IPS-NIHi7 (cell line): ENCODE results near the gene ALK.

Experiments used
- DNase-seq: peaks from one replicate; pipeline ENCODE4 v3.0.0; 2012; ENCODE audit warnings: mixed read lengths; ENCODE audit errors: extremely low spot score

ALK gene

DNA sequence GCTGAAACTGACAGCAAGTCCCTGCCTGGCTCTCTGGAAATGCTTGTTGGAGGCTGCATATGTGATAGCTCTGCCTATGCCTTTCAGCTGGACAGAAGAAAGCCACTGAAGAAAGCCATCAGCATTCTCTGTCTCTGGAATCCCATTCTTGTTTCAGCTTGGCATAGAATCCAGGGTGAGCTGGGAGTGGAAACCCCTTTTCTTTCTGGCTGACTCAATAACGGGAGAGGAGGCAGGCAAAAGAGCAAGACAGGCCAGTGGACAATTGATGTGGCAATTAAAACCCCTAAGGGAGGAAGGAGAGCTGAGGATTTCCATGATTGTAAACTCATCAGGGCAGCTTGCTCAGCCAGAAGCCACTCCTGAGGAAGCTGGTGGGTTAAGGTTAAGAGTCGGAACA, 598.1 kb downstream of the ALK start:
- DNase-seq: no peak

DNA sequence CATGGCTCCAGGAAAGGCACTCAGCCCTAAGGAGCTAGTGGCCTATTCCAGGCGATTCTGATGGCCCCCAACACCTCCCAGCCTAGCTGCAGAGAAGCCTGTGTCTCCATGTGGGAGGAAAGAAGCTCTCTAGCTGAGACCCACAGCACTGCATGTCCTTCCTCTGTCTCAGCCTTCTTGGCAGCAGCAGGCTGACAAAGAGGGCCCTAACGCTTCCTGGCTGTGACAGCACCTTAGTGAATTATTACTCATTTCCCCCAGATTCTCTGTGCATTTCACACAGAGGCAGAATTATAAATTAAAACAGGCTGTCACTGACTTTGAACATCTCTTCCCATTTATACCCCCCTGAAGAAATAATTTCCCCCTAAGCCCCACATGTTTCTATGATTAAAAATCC, 599.4 kb downstream of the ALK start:
- DNase-seq: no peak

DNA sequence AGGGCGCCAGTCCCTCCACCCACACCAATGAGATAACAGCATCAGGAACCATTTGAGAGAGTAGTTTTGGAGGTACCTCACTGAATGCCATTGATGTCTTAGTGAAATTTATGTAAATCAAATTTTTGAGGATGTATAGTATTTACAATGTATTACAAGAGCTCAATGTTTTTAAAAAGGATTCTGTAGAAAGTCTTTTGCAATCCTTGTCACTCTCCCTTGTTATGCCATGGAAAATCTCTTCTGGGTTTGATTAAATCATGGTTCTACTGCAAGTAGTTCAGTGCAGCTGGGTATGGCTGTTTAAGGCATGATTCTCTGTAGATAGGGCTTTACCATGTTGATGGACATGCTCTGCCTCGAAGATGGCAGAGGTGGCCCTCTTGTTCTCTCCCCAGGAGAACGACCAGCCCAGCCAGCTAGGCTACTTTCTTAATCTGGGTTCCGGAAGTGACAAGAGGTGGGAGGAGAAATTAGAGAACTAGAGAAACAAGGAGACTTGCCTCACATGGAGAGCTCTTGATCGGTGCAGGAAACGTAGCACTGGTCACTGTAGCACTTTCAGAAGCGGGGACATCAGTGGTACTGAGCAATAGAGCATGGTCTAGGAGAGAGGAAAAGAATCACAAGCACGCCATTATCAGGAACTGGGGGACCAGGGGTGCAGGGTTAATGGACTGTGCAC, 603.4 kb downstream of the ALK start:
- no peak for DNase-seq

DNA sequence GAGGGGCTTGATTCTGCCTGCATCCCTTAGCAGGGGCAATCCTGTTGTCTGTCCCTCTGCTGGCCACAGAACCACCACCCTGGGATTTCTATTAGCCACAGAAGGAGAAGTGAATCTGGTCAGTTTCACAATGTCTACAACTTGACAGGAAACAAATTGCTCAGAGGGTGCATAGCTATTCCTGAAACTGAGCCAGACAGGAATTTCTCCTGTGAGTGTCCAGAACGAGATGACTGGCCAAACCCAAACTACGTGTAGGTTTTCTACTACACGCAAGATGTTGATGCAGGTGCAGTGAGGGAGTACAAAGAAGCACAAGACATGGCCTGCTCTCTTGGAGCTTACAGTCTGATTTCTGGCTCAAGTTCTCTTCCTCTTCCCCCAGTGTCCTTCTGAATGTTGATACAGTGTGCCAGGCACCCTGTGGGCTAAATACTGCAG, 604.3 kb downstream of the ALK start:
- DNase-seq: no peak

DNA sequence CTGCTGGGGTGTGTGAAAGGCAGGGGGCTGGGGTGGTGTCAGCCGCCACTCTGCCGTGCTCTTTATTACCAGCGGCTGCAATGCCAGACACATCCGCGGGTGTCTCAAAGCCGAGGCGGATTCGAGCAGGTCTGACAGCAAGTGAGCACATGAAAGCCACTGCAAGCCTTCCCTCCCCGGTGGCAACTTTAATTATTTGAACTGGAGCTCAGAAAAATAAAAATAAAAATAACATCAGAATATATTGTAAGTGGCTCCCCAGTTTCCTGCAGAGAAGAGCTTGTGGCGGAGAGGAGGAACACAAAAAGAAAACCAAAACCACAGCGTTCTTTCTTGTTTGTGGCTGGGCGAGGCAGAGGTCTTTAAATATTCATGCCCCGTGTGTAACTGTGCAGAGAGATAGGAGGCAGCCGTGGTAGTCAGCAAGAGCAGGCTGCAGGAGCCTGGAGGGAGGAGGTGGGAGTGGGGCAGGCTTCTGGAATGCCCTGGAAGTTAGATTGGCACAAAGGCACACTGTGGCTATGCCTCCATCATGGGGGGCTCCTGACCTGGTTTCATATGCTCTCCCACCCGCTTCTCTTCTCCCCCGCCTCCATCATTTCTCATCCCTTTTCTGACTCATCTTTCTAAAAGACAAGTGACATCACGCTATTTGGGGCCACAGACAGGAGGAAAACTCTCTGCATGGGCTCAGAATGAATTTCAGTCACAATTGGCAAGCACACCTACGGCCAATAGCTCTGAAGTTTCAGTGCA, 606.4 kb downstream of the ALK start:
- DNase-seq: peak; percentile 38

DNA sequence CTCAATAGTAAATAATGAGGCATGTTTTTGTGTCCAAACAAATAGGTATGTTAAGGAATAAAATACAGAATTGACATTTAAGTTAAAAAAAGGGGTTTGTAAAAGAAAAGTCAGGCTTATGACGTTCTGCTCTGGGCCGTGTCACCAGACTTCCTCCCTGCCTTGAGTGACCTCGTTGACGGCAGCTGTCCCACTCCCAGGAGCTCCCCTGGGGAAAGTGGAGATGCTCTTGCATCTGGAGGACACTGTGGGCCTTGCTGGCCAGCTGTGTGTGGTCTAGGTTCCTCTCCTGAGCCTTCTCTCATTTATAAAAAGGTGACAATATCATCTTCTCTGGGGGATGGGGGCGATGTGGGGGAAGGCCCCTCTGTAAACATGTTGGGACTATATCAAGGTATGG, 609.9 kb downstream of the ALK start:
- no peak for DNase-seq

DNA sequence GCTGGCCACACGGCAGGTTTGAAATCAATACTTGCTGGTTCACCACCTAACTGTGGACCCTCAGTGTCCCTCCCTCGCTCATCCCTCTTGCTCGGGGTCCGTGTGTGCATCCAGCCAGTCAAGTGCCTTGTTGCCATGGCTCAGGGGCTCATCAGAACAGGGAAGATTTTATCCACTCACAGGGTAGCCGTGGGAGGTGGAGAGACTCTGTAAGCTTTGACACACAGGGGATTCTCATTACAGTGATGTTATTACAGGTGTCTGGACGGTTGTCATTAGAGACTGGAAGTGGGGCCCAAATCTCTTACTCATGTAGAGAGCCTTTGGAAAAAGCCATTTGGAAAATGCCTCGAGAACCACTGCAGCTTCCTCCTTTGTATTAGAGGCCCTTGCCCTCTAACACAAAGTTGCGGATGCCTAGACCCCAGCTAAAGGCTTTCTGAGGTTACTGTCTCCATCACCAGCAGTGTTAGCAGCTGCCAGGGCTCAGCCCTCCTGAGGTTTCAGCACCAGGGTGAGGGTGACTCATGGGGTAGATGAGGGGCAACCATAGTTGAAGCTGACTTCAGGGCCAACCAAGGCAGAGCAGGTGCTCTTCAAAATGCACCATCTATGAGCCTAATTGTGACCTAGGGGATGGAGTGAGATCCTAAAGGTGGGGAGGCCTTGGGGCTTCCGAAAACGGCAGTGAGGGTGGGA, 610.6 kb downstream of the ALK start:
- DNase-seq: no peak

DNA sequence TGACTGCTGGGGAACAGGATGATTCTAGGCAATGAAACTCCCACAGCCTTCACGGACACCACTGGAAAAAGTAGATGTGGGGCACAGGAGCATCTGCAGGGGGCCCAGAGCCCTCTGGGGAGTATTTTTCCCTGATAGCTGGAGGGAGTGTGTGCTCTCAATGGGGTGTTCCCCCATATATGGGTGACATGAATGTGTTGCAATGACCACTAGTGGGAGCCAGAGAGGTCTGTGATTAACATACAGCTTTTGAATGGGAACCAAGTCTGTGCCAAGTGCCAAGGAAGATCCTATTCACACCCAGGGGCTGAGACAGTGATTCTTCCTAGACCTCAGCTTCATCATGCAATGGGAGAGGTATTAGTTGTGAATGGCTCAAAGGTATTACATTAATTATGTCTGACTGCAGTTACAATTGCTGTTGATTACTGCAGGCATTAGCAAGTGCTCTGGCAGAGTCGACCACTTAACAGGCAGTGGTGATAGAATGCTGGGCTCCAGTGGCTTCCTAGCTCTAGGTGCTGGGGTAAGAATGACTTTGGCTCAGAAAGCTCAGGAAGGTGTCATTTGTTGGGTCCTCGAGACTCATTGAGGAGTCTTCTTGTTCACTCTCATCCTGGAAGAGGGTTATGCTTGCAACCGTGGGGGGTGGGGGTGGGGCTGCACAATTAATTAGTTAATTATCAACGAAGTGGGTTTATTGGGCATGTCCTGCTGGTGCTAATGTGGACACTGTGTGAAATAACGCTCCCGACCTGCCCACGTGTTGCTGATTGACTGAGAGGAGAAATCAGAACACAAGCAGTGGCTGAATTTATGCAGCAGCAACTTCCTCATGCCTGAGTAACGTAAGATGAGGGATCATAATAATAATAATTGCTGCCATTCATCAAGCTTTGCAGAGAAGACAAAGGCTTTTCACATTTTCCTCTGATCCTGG, 612.0 kb downstream of the ALK start:
- DNase-seq: peak; percentile 76

DNA sequence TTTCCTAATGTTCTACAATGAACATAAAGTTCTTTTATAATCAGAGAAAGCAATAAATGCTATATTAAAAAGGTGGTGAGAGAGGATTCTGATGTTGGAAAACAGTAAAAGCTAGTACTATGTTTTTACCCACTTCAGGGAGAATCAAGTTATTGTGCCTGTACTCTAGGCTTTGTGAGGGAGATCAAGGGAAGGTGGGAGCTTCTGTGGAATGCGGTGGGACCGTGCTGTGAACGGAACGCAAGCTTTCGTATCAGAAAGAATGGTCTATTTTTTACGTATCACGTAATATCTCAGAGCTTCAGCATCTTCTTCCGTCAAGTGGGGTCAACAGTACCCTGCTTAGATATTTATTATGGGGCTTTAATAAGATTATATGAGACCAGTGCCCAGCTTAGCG, 613.0 kb downstream of the ALK start:
- no peak for DNase-seq

DNA sequence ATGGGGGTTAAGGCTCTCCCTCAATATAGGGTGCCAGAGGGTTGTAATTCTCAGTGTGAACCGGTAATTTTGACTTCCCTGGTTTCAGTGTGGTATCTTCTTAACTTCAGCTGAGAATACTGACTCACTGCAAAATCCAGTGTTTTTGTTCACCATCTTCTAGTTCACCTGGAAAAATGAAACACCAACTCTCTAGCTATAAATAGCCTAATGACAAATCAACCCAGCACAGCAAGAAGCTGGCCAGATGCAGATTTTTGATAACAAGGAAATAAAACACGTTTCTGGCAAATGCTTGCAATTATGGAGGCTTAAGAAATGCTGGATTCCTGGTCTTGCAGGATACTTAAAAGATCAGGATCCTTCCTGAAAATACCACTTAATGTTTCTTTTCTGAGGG, 613.9 kb downstream of the ALK start:
- DNase-seq: no peak

DNA sequence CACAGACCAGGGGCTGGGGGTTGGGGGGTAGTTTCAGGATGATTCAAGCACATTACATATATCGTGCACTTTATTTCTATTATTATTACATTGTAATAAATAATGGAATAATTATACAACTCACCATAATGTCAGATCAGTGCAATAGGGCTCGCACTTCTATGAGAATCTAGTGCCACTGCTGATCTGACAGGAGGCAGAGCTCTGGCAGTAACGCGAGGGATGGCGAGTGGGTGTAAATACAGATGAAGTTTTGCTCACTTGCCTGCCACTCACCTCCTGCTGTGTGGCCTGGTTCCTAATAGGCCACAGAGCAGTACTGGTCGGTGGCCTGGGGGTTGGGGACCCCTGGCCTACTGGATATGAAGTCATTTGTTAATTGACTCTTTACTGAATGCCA, 615.6 kb downstream of the ALK start:
- DNase-seq: no peak

DNA sequence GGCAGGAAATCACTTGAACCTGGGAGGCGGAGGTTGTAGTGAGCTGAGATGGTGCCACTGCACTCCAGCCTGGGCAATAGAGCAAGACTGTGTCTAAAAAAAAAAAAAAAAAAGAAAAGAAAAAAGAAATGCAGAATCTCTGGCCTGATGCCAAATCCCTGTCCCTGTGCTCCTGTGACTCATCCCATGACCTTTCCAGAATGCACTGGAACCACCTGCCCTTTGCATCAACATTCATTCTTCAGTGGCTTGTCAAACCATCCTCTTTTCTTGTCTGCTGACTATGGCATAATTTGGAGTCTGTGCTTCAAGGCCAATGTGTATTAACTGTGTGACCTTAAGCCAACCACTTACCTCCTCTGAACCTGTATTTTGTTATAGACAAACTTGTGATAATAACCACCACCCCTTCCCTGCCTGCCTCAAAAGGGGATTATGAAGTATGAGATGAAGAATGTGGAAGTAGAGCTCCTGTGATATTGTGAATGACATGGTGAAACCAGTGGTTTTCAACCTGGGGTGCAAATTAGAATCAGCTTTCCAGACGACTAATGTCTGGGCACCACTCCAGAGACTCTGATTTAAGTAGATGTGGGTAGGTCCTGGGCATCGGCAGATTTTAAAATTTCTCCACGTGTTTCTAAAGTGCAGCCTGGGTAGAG, 616.9 kb downstream of the ALK start:
- DNase-seq: no peak

DNA sequence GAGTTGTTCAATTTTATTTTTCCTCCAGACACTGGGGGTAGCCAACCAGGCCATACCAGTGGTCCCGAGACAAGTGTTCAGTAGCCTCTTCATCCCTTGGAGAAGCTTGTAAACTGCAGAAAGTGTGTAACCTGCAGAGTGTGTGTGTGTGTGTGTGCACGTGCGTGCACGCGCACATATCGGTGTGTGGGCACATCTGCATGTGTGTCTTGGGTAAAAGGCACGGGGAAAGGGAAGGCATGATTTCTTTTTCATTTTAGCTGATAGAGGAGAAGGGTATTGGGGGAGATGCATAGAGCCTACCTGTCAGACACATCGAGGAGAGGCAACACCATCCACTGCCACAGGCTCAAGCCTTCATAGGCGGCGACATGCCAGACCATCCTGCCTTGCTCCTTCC, 624.8 kb downstream of the ALK start:
- DNase-seq: no peak

DNA sequence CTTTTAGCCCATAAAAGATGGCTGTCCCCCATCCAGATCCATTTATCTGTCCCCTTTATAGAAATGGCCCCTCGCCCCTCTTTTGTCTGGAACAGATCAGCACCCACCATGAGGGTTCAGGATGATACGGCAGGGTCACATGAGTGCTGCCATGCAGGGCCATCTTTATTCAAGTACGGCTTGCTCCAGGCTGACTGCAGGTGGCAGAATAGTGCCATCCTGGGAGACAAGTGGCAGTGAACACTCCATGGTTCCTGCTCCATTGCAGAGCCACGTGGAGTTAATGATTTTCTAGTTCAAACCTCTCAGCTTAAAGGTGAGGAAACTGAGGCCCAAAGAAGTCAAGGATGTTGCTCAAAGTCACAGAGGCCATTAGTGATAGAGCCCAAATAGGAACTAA, 625.5 kb downstream of the ALK start:
- DNase-seq: peak; percentile 47

DNA sequence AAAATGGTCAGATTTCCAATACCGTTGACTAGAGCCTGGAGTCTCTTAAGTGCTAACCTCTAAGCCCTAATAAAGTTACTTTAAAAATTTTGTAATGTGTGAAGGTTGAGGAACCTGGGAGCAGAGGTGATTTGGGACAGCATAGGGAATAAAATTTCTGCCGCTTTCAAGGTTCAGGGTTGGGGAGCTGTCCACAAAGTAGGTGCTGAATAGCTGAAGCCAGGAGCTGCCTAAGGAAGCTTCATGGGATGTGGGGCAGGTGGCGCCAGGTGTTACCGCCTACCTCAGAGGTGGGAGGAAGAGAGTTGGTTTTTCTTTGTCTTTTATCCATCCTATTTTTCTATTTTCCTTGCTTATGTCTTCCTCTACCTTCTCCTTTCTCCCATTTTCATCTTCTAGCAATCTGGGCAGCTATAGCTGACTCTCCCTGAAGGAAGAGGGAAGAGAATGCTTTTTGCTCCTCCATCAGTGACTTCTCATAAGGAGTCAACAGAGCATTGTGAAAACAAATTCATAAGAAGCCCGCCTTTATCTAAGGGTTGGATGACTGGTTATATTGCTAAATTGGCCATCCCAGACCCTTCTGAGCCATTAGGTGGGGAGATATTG, 627.5 kb downstream of the ALK start:
- peak; percentile 83 for DNase-seq

DNA sequence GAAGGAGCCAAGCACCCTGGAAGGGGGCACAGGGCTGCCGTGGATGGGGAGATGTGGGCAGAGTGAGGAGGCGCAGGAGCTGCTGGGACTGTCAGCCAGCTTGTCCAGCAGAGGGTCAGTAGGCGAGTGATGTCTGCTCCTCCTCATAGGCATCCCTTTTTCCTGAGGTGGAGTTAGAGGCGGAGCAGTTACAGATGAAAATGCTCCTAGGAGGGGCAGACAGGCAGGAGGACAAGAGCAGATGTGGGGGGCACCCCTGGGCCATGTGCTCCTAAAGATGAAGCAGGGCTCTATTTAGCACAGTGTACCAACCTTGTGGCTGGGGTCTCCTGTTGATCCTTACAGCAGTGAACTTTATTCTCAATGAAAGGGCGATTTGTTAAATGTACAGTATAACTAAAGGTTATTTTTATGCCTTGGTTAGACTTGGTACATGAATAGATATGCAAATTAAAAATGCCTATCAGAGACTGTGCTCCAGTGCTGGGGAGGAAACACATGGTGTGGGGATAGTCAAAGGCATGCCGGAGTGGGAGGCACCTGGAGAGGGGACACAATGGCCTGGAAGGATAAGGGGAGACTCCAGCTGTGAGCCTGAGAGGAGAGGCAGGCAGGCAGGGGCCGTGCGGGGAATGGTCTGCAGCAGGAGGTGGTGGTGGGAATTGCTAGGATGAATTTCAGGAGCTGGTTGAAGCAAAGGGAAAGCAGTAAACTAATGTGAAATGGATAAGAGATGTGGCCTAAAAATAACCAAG, 630.9 kb downstream of the ALK start:
- peak; percentile 75 for DNase-seq

DNA sequence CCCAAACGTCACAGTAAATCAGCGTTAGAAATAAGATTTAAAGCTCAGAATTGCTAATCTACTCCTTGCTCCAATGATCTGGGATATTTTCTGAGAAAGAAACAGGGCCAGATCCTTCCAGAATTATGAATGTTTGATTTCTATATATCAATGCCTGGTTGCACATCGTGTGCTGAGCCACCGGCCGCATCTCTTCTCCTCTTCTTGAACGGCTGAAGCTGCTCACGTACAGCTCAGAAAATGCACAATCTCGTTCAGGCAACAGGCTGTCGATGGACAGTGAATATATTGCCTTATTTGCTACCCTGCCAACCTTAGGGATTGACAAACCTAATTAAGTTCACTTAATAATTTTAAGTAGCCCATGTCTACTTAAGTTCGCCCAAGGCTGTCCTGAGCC, 636.7 kb downstream of the ALK start:
- DNase-seq: no peak

DNA sequence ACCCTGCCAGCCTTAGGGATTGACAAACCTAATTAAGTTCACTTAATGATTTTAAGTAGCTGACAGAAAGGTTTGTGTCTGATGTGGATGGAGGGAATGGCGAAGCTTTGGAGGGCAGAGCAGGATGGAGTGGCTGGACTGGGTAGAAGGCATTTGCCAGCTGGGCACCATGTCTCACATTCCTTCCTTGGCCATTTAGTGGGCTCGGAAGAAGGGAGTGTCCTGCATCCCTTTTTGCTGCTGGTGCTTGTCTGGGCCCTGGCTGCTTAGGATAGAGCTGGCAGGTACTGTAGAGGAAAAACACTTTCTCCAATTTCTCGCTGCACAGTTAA, 639.5 kb downstream of the ALK start:
- DNase-seq: no peak

DNA sequence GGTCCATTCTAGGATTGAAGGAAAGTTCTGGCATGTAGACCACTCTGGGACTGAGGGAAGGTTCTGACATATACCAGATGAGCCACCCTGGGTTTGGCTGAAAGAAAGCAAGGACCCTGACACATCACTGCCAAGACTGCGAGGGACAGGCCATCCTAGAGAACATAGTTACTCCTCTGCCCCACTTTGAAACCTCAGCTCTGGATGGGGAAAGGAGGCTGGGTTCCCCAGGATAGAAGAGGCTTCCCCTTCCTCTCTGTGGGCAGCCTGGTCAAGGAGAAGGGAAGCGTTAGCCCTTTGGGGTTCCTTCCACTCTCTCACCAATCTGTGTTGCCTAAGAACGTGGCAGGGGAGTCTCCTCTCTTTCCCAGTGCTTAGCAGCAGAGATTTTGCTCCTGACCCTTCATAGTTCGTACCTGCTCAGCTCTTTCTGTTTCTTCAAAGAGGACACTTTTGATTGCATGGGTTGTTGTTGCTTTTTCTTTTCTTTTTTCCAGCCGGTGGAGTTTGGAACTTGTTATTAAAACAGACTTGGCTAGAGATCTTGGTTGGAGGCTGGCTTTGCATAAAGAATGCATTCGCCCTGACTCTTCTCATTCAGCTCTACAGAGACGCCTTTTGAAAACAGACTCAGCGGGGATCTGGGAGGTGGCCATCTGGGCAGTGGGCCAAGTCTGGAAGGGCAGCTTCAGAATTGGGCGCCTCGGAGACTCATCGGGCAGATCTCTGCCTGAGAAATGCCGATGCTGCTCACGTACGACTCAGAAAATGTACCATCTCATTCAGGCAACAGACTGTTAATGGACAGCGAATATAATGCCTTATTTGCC, 640.1 kb downstream of the ALK start:
- DNase-seq: no peak
